H9 (cell line): Measurements from ENCODE around the gene HIC1. TPM values are rescaled to one million over a fixed set of nuclear protein-coding genes. Genes with fewer than 3 reads are reported as not detected.
A peak's percentile ranks its signal among the peaks of the same experiment; 100 is the strongest.

ENCODE experiments used
- DNase-seq: peaks from one replicate; pipeline ENCODE4 v3.0.0-alpha.2; 2017
- H2AFZ ChIP-seq: one replicate; pipeline ENCODE4 v1.6.1; 2013; ENCODE audit warnings: mild to moderate bottlenecking, low read length, control low read depth, moderate library complexity
- H2AK5ac ChIP-seq: 2 replicates; pipeline ENCODE4 v1.6.1; 2013; ENCODE audit warnings: low read length, control low read depth, mixed read lengths; ENCODE audit not compliant: insufficient read length
- H2BK120ac ChIP-seq: one replicate; pipeline ENCODE4 v1.6.1; 2013; ENCODE audit warnings: low read depth, mild to moderate bottlenecking, low read length, control low read depth, inconsistent platforms; ENCODE audit not compliant: poor library complexity, severe bottlenecking
- H2BK12ac ChIP-seq: 2 replicates; pipeline ENCODE4 v1.6.1; 2013; ENCODE audit warnings: low read length, control low read depth, mixed read lengths, low read depth; ENCODE audit not compliant: insufficient read length
- H2BK15ac ChIP-seq: 2 replicates; pipeline ENCODE4 v1.6.1; 2013; ENCODE audit warnings: low read depth, low read length, control low read depth
- H2BK20ac ChIP-seq: one replicate; pipeline ENCODE4 v1.6.1; 2013; ENCODE audit warnings: low read depth, mild to moderate bottlenecking, low read length, control low read depth, inconsistent platforms; ENCODE audit not compliant: poor library complexity, severe bottlenecking
- H2BK5ac ChIP-seq: 2 replicates; pipeline ENCODE4 v1.6.1; 2013; ENCODE audit warnings: low read length, control low read depth, mixed read lengths; ENCODE audit not compliant: insufficient read length
- H3K14ac ChIP-seq: 2 replicates; pipeline ENCODE4 v1.6.1; 2013; ENCODE audit warnings: low read length, control low read depth; ENCODE audit not compliant: insufficient read depth
- H3K18ac ChIP-seq: 2 replicates; pipeline ENCODE4 v1.6.1; 2013; ENCODE audit warnings: low read depth, mild to moderate bottlenecking, mixed read lengths, low read length, control low read depth; ENCODE audit not compliant: insufficient read length
- H3K23ac ChIP-seq: 2 replicates; pipeline ENCODE4 v1.6.1; 2013; ENCODE audit warnings: low read length, control low read depth, mixed read lengths, low read depth; ENCODE audit not compliant: insufficient read length
- H3K23me2 ChIP-seq: 2 replicates; pipeline ENCODE4 v1.6.1; 2013; ENCODE audit warnings: low read depth, mild to moderate bottlenecking, mixed read lengths, low read length, control low read depth; ENCODE audit not compliant: insufficient read length, poor library complexity, severe bottlenecking
- H3K27ac ChIP-seq: 2 replicates; pipeline ENCODE4 v1.5.1; 2013; ENCODE audit warnings: low read length, control low read depth, mixed read lengths, low read depth; ENCODE audit not compliant: insufficient read length
- H3K27me3 ChIP-seq: 2 replicates; pipeline ENCODE4 v1.6.1; 2013; ENCODE audit warnings: low read length, control low read depth, inconsistent platforms; ENCODE audit not compliant: insufficient read depth
- H3K4ac ChIP-seq: 2 replicates; pipeline ENCODE4 v1.6.1; 2013; ENCODE audit warnings: low read depth, mild to moderate bottlenecking, control low read depth, inconsistent platforms, low read length, moderate library complexity
- H3K4me1 ChIP-seq: 2 replicates; pipeline ENCODE4 v1.6.1; 2013; ENCODE audit warnings: low read length, control low read depth, inconsistent platforms; ENCODE audit not compliant: insufficient read depth
- H3K4me2 ChIP-seq: 2 replicates; pipeline ENCODE4 v1.6.1; 2013; ENCODE audit warnings: low read length, control low read depth, mixed read lengths; ENCODE audit not compliant: insufficient read length, insufficient read depth
- H3K56ac ChIP-seq: 2 replicates; pipeline ENCODE4 v1.6.1; 2013; ENCODE audit warnings: low read depth, mild to moderate bottlenecking, mixed read lengths, low read length, control low read depth; ENCODE audit not compliant: insufficient read length
- H3K79me1 ChIP-seq: 2 replicates; pipeline ENCODE4 v1.6.1; 2013; ENCODE audit warnings: low read depth, mild to moderate bottlenecking, moderate library complexity, low read length, control low read depth, inconsistent platforms; ENCODE audit not compliant: insufficient read depth, poor library complexity, severe bottlenecking
- H3K79me2 ChIP-seq: 2 replicates; pipeline ENCODE4 v1.6.1; 2013; ENCODE audit warnings: low read length, control low read depth, inconsistent platforms; ENCODE audit not compliant: insufficient read depth
- H3K9ac ChIP-seq: 2 replicates; pipeline ENCODE4 v1.6.1; 2013; ENCODE audit warnings: low read length, control low read depth, mixed read lengths; ENCODE audit not compliant: insufficient read length; ENCODE audit errors: extremely low read depth
- H3K9me3 ChIP-seq: one replicate; pipeline ENCODE4 v1.6.1; 2013; ENCODE audit warnings: low read depth, low read length, inconsistent platforms; ENCODE audit not compliant: control insufficient read depth
- H3T11ph ChIP-seq: one replicate; pipeline ENCODE4 v1.6.1; 2013; ENCODE audit warnings: mild to moderate bottlenecking, low read length, control low read depth, inconsistent platforms
- H4K20me1 ChIP-seq: one replicate; pipeline ENCODE4 v1.6.1; 2013; ENCODE audit not compliant: control insufficient read depth, insufficient read length, insufficient read depth
- H4K5ac ChIP-seq: 2 replicates; pipeline ENCODE4 v1.6.1; 2013; ENCODE audit warnings: low read depth, mild to moderate bottlenecking, mixed read lengths, low read length, control low read depth; ENCODE audit not compliant: insufficient read length
- H4K8ac ChIP-seq: replicated peaks from 2 replicates; pipeline ENCODE4 v1.6.1; 2013; ENCODE audit warnings: low read length, control low read depth, mixed read lengths, low read depth; ENCODE audit not compliant: insufficient read length
- H4K91ac ChIP-seq: 2 replicates; pipeline ENCODE4 v1.6.1; 2013; ENCODE audit warnings: low read depth, mild to moderate bottlenecking, moderate library complexity, mixed read lengths, low read length, control low read depth; ENCODE audit not compliant: insufficient read length
- H3K27ac Mint-ChIP-seq, 3 experiments: 2 replicates in 2 of 3; 3 replicates in 1 of 3; pipeline ENCODE4 v1.8.0; 2020 to 2021; ENCODE audit warnings: mixed read lengths in 3 of 3, mild to moderate bottlenecking in 1 of 3, moderate library complexity in 1 of 3
- H3K27me3 Mint-ChIP-seq: 2 replicates; pipeline ENCODE4 v1.8.0; 2021; ENCODE audit warnings: low read depth, mild to moderate bottlenecking, moderate library complexity, mixed read lengths
- H3K36me3 Mint-ChIP-seq, 3 experiments: 2 replicates in 2 of 3; 3 replicates in 1 of 3; pipeline ENCODE4 v1.8.0; 2020 to 2021; ENCODE audit warnings: low read depth in 3 of 3, mixed read lengths in 3 of 3; ENCODE audit not compliant: insufficient read depth in 1 of 3
- H3K4me1 Mint-ChIP-seq, 2 experiments: 2 replicates each; pipeline ENCODE4 v1.8.0; 2020; ENCODE audit warnings: mixed read lengths in 2 of 2
- H3K4me3 Mint-ChIP-seq, 2 experiments: 2 replicates in 1 of 2; 3 replicates in 1 of 2; pipeline ENCODE4 v1.8.0; 2020 to 2021; ENCODE audit warnings: mild to moderate bottlenecking in 2 of 2, mixed read lengths in 2 of 2, moderate library complexity in 1 of 2
- H3K9me3 Mint-ChIP-seq, 2 experiments: 2 replicates in 1 of 2; 3 replicates in 1 of 2; pipeline ENCODE4 v1.8.0; 2020; ENCODE audit warnings: mild to moderate bottlenecking in 2 of 2, mixed read lengths in 2 of 2, moderate library complexity in 1 of 2
- CTCF ChIP-seq: fragments of 200-600 bp; sonication (generic); conservative IDR thresholded peaks from 3 replicates; pipeline ENCODE4 v1.8.0; 2021; ENCODE audit warnings: antibody characterized with exemption, mild to moderate bottlenecking
- WGBS: extraction: QIAGEN DNeasy Blood & Tissue Kit; methylation state at CpG from one replicate; pipeline ENCODE4 v1.1.7; 2013; ENCODE audit warnings: missing lambda C conversion rate, low lambda C conversion rate, mixed read lengths; ENCODE audit not compliant: insufficient read length; ENCODE audit errors: extremely low coverage; 5-methylcytosine and 5-hydroxymethylcytosine counted together
- total RNA-seq: library from RNA; stranded (reverse); gene quantifications from 2 replicates; pipeline ENCODE4 v1.2.1, GENCODE V29; 2021

HIC1 gene
- total RNA-seq, 1 experiment from 2014 or later, result 1.8 TPM

GRCh38 chr17:2056206-2057174 is 1.6 kb downstream of the HIC1 start:
- Histone ChIP-seq H3K14ac (no peak overlapping the region; the same call in 1 of the 2 replicates), H3K4ac (no peak overlapping the region), H3K4me2 (peak overlapping the region; percentile 30), H3K79me2 (no peaks in the 10 kb centered on the region), H3K9me3 (no peaks in the 10 kb centered on the region), H4K20me1 (peaks cover 4% of the 10 kb centered on the region), H2BK120ac (no peak overlapping the region), H3K27ac (no peak overlapping the region), H2BK20ac (no peak overlapping the region), H4K8ac (no peak overlapping the region), H3T11ph (no peak overlapping the region), H2BK5ac (no peak overlapping the region), H3K79me1 (no peaks in the 10 kb centered on the region), H3K27me3 (peaks cover 54% of the 10 kb centered on the region), H3K56ac (no peak overlapping the region), H3K18ac (no peak overlapping the region), H3K23me2 (peaks cover 9% of the 10 kb centered on the region), H4K91ac (no peak overlapping the region), H4K5ac (no peak overlapping the region), H2AK5ac (no peak overlapping the region), H2AFZ (no peak overlapping the region), H3K9ac (no peak overlapping the region), H2BK12ac (no peak overlapping the region), H3K4me1 (no peaks in the 10 kb centered on the region), H3K23ac (no peak overlapping the region), H2BK15ac (no peak overlapping the region)
- H3K9me3 Mint-ChIP-seq, result no peaks in the 10 kb centered on the region
- TF ChIP-seq CTCF, result no peak; the same call in 2 of the 3 replicates
- peaks cover 10 to 15% of the 10 kb centered on the region in 2 experiments for H3K4me1 Mint-ChIP-seq
- no peak overlapping the region for H3K27ac Mint-ChIP-seq
- peak; percentile 81 for DNase-seq
- H3K36me3 Mint-ChIP-seq, result peaks cover 0 to 9% (median 5%) of the 10 kb centered on the region in 3 experiments; a peak in 5 of 7 replicates
- WGBS, result no CpG with 5 or more reads among the region's 85 CpGs
- peak overlapping the region; percentile 25 to 68; a peak in 2 of 5 replicates for H3K4me3 Mint-ChIP-seq
- H3K27me3 Mint-ChIP-seq, result peaks cover 74% of the 10 kb centered on the region
